GM23338 (cell line): ENCODE data around the gene OXNAD1. TPM values are rescaled to one million over a fixed set of nuclear protein-coding genes. Genes with fewer than 3 reads are reported as not detected.

Experiments used
- ATAC-seq: fragments of 200-7000 bp; cut with Tn5 transposase; 3 replicates; pipeline ENCODE4 v1.9.1; 2020
- DNase-seq: peaks from one replicate; pipeline ENCODE4 v3.0.0-alpha.2; 2015; ENCODE audit warnings: low spot score
- H2AFZ ChIP-seq: fragments of 200-600 bp; sonication (generic); 2 replicates; pipeline ENCODE4 v1.8.0; 2016; ENCODE audit warnings: antibody characterized with exemption, mild to moderate bottlenecking, moderate library complexity
- H3F3A ChIP-seq: fragments of 200-600 bp; sonication (generic); replicated peaks from 2 replicates; pipeline ENCODE4 v1.8.0; 2017; ENCODE audit warnings: antibody characterized with exemption, mixed run types, low read depth
- H3K27ac ChIP-seq: fragments of 200-600 bp; sonication (generic); 2 replicates; pipeline ENCODE4 v1.6.1; 2016; ENCODE audit warnings: low read depth
- H3K27me3 ChIP-seq: fragments of 200-600 bp; sonication (generic); 2 replicates; pipeline ENCODE4 v1.8.0; 2016; ENCODE audit warnings: mild to moderate bottlenecking, mixed run types, moderate library complexity; ENCODE audit not compliant: insufficient read depth
- H3K36me3 ChIP-seq: fragments of 200-600 bp; sonication (generic); 2 replicates; pipeline ENCODE4 v1.8.0; 2016; ENCODE audit warnings: mild to moderate bottlenecking; ENCODE audit not compliant: insufficient read depth
- H3K4me1 ChIP-seq: fragments of 200-600 bp; sonication (generic); 2 replicates; pipeline ENCODE4 v1.8.0; 2016; ENCODE audit warnings: mild to moderate bottlenecking, moderate library complexity; ENCODE audit not compliant: insufficient read depth
- H3K4me2 ChIP-seq: fragments of 200-600 bp; sonication (generic); 2 replicates; pipeline ENCODE4 v1.7.1; 2017; ENCODE audit warnings: mixed run types
- H3K4me3 ChIP-seq: fragments of 200-600 bp; sonication (generic); 2 replicates; pipeline ENCODE4 v1.6.1; 2016; ENCODE audit warnings: mixed run types
- H3K79me2 ChIP-seq: fragments of 200-600 bp; sonication (generic); replicated peaks from 2 replicates; pipeline ENCODE4 v1.8.0; 2017; ENCODE audit warnings: mild to moderate bottlenecking; ENCODE audit not compliant: insufficient read depth
- H3K9me2 ChIP-seq: fragments of 200-600 bp; sonication (generic); 2 replicates; pipeline ENCODE4 v1.8.0; 2017; ENCODE audit not compliant: insufficient read depth
- H4K20me1 ChIP-seq: fragments of 200-600 bp; sonication (generic); replicated peaks from 2 replicates; pipeline ENCODE4 v1.8.0; 2017; ENCODE audit warnings: mild to moderate bottlenecking; ENCODE audit not compliant: insufficient read depth
- H3K27ac Mint-ChIP-seq: 2 replicates; pipeline ENCODE4 v1.8.0; 2020; ENCODE audit warnings: inconsistent platforms, mild to moderate bottlenecking, moderate library complexity, mixed read lengths
- H3K27me3 Mint-ChIP-seq: 3 replicates; pipeline ENCODE4 v1.8.0; 2022; ENCODE audit warnings: low read depth, mild to moderate bottlenecking, moderate library complexity, mixed read lengths, inconsistent platforms; ENCODE audit not compliant: insufficient read depth, poor library complexity
- H3K36me3 Mint-ChIP-seq: 3 replicates; pipeline ENCODE4 v1.8.0; 2021; ENCODE audit warnings: low read depth, mild to moderate bottlenecking, inconsistent platforms, moderate library complexity, mixed read lengths
- H3K4me1 Mint-ChIP-seq: 3 replicates; pipeline ENCODE4 v1.8.0; 2020; ENCODE audit warnings: mild to moderate bottlenecking, inconsistent platforms, mixed read lengths
- H3K4me3 Mint-ChIP-seq: 3 replicates; pipeline ENCODE4 v1.8.0; 2021; ENCODE audit warnings: moderate library complexity, mild to moderate bottlenecking, inconsistent platforms, mixed read lengths
- H3K9me3 Mint-ChIP-seq: 3 replicates; pipeline ENCODE4 v1.8.0; 2020; ENCODE audit warnings: moderate library complexity, mild to moderate bottlenecking, inconsistent platforms, mixed read lengths
- CREB1 ChIP-seq: fragments of 250-450 bp; sonication (Bioruptor Pico); IDR thresholded peaks from 2 replicates; pipeline ENCODE4 v1.5.0; 2020; ENCODE audit warnings: low read depth, mild to moderate bottlenecking, moderate library complexity
- ETS1 ChIP-seq: IDR thresholded peaks from 2 replicates; pipeline ENCODE4 v1.6.1; 2016; ENCODE audit warnings: antibody characterized with exemption
- EZH2 ChIP-seq: fragments of 200-600 bp; sonication (generic); IDR thresholded peaks from one replicate; pipeline ENCODE4 v1.8.0; 2017; ENCODE audit warnings: antibody characterized with exemption, mild to moderate bottlenecking, low read depth; ENCODE audit not compliant: unreplicated experiment
- NANOG ChIP-seq: IDR thresholded peaks from 2 replicates; pipeline ENCODE4 v1.6.1; 2016; ENCODE audit warnings: antibody characterized with exemption, borderline replicate concordance
- ZNF331 ChIP-seq: fragments of 250-450 bp; sonication (Bioruptor Pico); IDR thresholded peaks from 2 replicates; pipeline ENCODE4 v1.5.0; 2020; ENCODE audit warnings: low read depth, mild to moderate bottlenecking, moderate library complexity
- ZNF462 ChIP-seq: fragments of 250-450 bp; sonication (Bioruptor Pico); IDR thresholded peaks from 2 replicates; pipeline ENCODE4 v1.5.0; 2020; ENCODE audit warnings: mild to moderate bottlenecking, moderate library complexity
- polyA plus RNA-seq: library from polyadenylated mRNA; unstranded; fragments of >200 nt; fragmentation: Nextera tagmentation; extraction: Ambion mirVana; gene quantifications from 2 replicates; pipeline ENCODE4 v1.2.1, GENCODE V29; 2016
- total RNA-seq: library from RNA; depleted of rRNA; stranded (reverse); fragments of >200 nt; shearing (Covaris generic); gene quantifications from 2 replicates; pipeline ENCODE4 v1.2.3, GENCODE V29; 2014

The OXNAD1 gene
- total and polyA plus RNA-seq, 2 experiments from 2014 or later = 22.9 to 34.2 TPM

GRCh38 chr3:16336825-16337224 lies 71.8 kb downstream of the OXNAD1 start (continued):
- TF ChIP-seq ZNF462 (no peak), ETS1 (no peak), CREB1 (no peak)

- Histone ChIP-seq H4K20me1 (no peaks in the 10 kb centered on the region), H3K27ac (no peak overlapping the region), H3K4me2 (no peak overlapping the region), H3K36me3 (no peaks in the 10 kb centered on the region), H3K9me2 (no peaks in the 10 kb centered on the region), H3K4me1 (0 out of 2 replicates have a peak, but pooled peaks cover 2% of the 10 kb centered on the region), H3K27me3 (no peaks in the 10 kb centered on the region), H2AFZ (no peak overlapping the region), H3F3A (no peaks in the 10 kb centered on the region), H3K79me2 (no peaks in the 10 kb centered on the region), H3K4me3 (no peak overlapping the region)
- Mint-ChIP-seq H3K36me3 (peaks cover 19% of the 10 kb centered on the region), H3K27me3 (peaks cover 8% of the 10 kb centered on the region), H3K4me1 (no peaks in the 10 kb centered on the region; the same call in 1 of the 3 replicates), H3K4me3 (no peak overlapping the region), H3K9me3 (no peaks in the 10 kb centered on the region; the same call in 2 of the 3 replicates), H3K27ac (no peak overlapping the region)
- ATAC-seq (no peak), DNase-seq (no peak)
- TF ChIP-seq NANOG = no peak
- no peak for TF ChIP-seq ZNF331 (CRISPR knock-in tag)
- TF ChIP-seq ZNF462 = no peak
- no peak for TF ChIP-seq EZH2
These were observed 73.0 kb downstream of the OXNAD1 start for GRCh38 chr3:16337856-16338540.
